A549 treated with AZD2906 at 1 μM for 4 hours (cell line): ENCODE measurements around the gene OR13C8. TPM values are rescaled to one million over a fixed set of nuclear protein-coding genes. Genes with fewer than 3 reads are reported as not detected.

Source experiments
- total RNA-seq: library from RNA; stranded (reverse); fragments of 200-300 nt; extraction: Qiagen RNA extraction; gene quantifications from 5 replicates; pipeline ENCODE4 v1.2.3, GENCODE V29; 2022

Gene OR13C8
- total RNA-seq = not detected in 5 replicates

GRCh38 chr9:104568868-104569267 lies at the start of gene OR13C8:
Gene OR13C8, plus strand, starts transcription at chr9:104569168. Its CDS starts 0 bp downstream, at chr9:104569168.

GRCh38 chr9:104527109-104527508 lies 41.9 kb upstream of the OR13C8 start, which contains the start of gene OR13C4:
Gene OR13C4, minus strand, starts transcription at chr9:104527209. Its CDS starts 0 bp downstream, at chr9:104527209.

GRCh38 chr9:104536756-104537155 lies 32.2 kb upstream of the OR13C8 start, which contains the start of gene OR13C3:
Gene OR13C3, minus strand, starts transcription at chr9:104536856. Its CDS starts 133 bp downstream, at chr9:104536723.

GRCh38 chr9:104599313-104599712 lies 30.3 kb downstream of the OR13C8 start, which contains the start of gene OR13C5:
Gene OR13C5, minus strand, starts transcription at chr9:104599413. Its CDS starts 0 bp downstream, at chr9:104599413.

GRCh38 chr9:104605527-104605926 lies 36.6 kb downstream of the OR13C8 start, which contains the start of gene OR13C2:
Gene OR13C2, minus strand, starts transcription at chr9:104605627. Its CDS starts 0 bp downstream, at chr9:104605627.

GRCh38 chr9:104618104-104618503 lies 49.1 kb downstream of the OR13C8 start, which contains the start of gene OR13C9:
Gene OR13C9, minus strand, starts transcription at chr9:104618204. Its CDS starts 0 bp downstream, at chr9:104618204.

Other genes starting within 250 kb of the OR13C8 start
- not detected in 5 replicates for gene OR13F1, start 64.9 kb upstream of the OR13C8 start, total RNA-seq
- gene OR13C4, start 42.0 kb upstream of the OR13C8 start, total RNA-seq = not detected in 5 replicates
- not detected in 5 replicates for gene OR13C3, start 32.3 kb upstream of the OR13C8 start, total RNA-seq
- not detected in 5 replicates for gene OR13C5, start 30.2 kb downstream of the OR13C8 start, total RNA-seq
- not detected in 5 replicates for gene OR13C2, start 36.5 kb downstream of the OR13C8 start, total RNA-seq
- gene OR13C9, start 49.0 kb downstream of the OR13C8 start, total RNA-seq = not detected in 5 replicates
- not detected in 5 replicates for gene OR13D1, start 125.3 kb downstream of the OR13C8 start, total RNA-seq
- 11.3 to 15.5 TPM (median 13.9 TPM) in 5 replicates for gene NIPSNAP3A, start 178.5 kb downstream of the OR13C8 start, total RNA-seq
- 0.37 to 0.52 TPM (median 0.40 TPM) in 5 replicates for gene NIPSNAP3B, start 195.0 kb downstream of the OR13C8 start, total RNA-seq